HepG2 (cell line): ENCODE measurements around the gene GTF2A2. TPM values are rescaled to one million over a fixed set of nuclear protein-coding genes. Genes with fewer than 3 reads are reported as not detected.
A peak's percentile ranks its signal among the peaks of the same experiment; 100 is the strongest.

Experiments
- ASH2L ChIP-seq: fragments of 300-600, 200-600 bp; sonication (generic); IDR thresholded peaks from 2 replicates; pipeline ENCODE4 v1.7.0; 2017; ENCODE audit warnings: low read depth, mild to moderate bottlenecking, moderate library complexity, mixed read lengths, low read length; ENCODE audit not compliant: insufficient read length
- CCAR2 ChIP-seq: fragments of 200-400 bp; formaldehyde crosslinking; optimal IDR thresholded peaks from 2 replicates; pipeline ENCODE3; 2018; ENCODE audit warnings: low read depth, mild to moderate bottlenecking, low read length, moderate library complexity
- CEBPZ ChIP-seq: IDR thresholded peaks from 2 replicates; pipeline ENCODE4 v1.6.1; 2012; ENCODE audit warnings: low read length, improper control_type of control experiment
- EED ChIP-seq: sonication (generic); formaldehyde crosslinking; IDR thresholded peaks from 2 replicates; pipeline ENCODE4 v1.5.0; 2020; ENCODE audit warnings: mild to moderate bottlenecking, missing genetic modification reagents
- FOSL1 ChIP-seq: sonication (generic); formaldehyde crosslinking; IDR thresholded peaks from 2 replicates; pipeline ENCODE4 v1.9.0; 2021; ENCODE audit warnings: missing genetic modification reagents, borderline replicate concordance
- FOXA1 ChIP-seq, 2 experiments: fragments of 450-650 bp in 1 of 2; sonication (generic) in 1 of 2; formaldehyde crosslinking in 1 of 2; IDR thresholded peaks; 2 replicates each; pipeline versions ENCODE4 v1.4.0 to v1.6.1; 2016 to 2020; ENCODE audit warnings: missing genetic modification reagents in 1 of 2
- FOXC1 ChIP-seq: sonication (generic); formaldehyde crosslinking; IDR thresholded peaks from 2 replicates; pipeline ENCODE4 v1.8.0; 2022; ENCODE audit warnings: mild to moderate bottlenecking, missing genetic modification reagents, borderline replicate concordance
- FOXP1 ChIP-seq, 2 experiments: fragments of 450-650 bp in 1 of 2; IDR thresholded peaks; 2 replicates each; pipeline ENCODE4 v1.6.1; 2017 to 2018; ENCODE audit warnings: antibody characterized with exemption in 1 of 2
- MEIS2 ChIP-seq: sonication (generic); formaldehyde crosslinking; IDR thresholded peaks from 2 replicates; pipeline ENCODE4 v1.9.0; 2021; ENCODE audit warnings: mild to moderate bottlenecking, missing genetic modification reagents
- MXI1 ChIP-seq: IDR thresholded peaks from 3 replicates; pipeline ENCODE4 v1.6.1; 2012; ENCODE audit warnings: low read depth, low read length, inconsistent platforms, borderline replicate concordance
- MYNN ChIP-seq: sonication (generic); formaldehyde crosslinking; IDR thresholded peaks from 2 replicates; pipeline ENCODE4 v1.4.0; 2020; ENCODE audit warnings: mild to moderate bottlenecking, low read depth, missing genetic modification reagents
- RNF2 ChIP-seq: fragments of 450-650 bp; conservative IDR thresholded peaks from 2 replicates; pipeline ENCODE4 v1.6.1; 2016; ENCODE audit warnings: low read depth
- SETDB1 ChIP-seq: sonication (generic); formaldehyde crosslinking; IDR thresholded peaks from 2 replicates; pipeline ENCODE4 v1.5.1; 2020; ENCODE audit warnings: missing genetic modification reagents, mild to moderate bottlenecking, borderline replicate concordance
- SIN3A ChIP-seq: IDR thresholded peaks from 2 replicates; pipeline ENCODE4 v1.6.1; 2011; ENCODE audit warnings: low read depth, mild to moderate bottlenecking, control low read depth, low read length, borderline replicate concordance
- ZC3H4 ChIP-seq: sonication (generic); formaldehyde crosslinking; IDR thresholded peaks from 2 replicates; pipeline ENCODE4 v1.4.0; 2020; ENCODE audit warnings: missing genetic modification reagents, borderline replicate concordance
- ZNF326 ChIP-seq: sonication (generic); formaldehyde crosslinking; IDR thresholded peaks from 2 replicates; pipeline ENCODE4 v1.4.0; 2020; ENCODE audit warnings: missing genetic modification reagents, borderline replicate concordance
- ZNF441 ChIP-seq: sonication (generic); formaldehyde crosslinking; IDR thresholded peaks from 2 replicates; pipeline ENCODE4 v1.7.0; 2021; ENCODE audit warnings: missing genetic modification reagents, borderline replicate concordance
- ZNF512B ChIP-seq: sonication (generic); formaldehyde crosslinking; IDR thresholded peaks from 2 replicates; pipeline ENCODE4 v1.5.1; 2020; ENCODE audit warnings: missing genetic modification reagents, mild to moderate bottlenecking, borderline replicate concordance
- ZNF543 ChIP-seq: sonication (generic); formaldehyde crosslinking; IDR thresholded peaks from 2 replicates; pipeline ENCODE4 v1.4.0; 2020; ENCODE audit warnings: mild to moderate bottlenecking, missing genetic modification reagents
- polyA plus RNA-seq, 8 experiments: library from polyadenylated mRNA; depleted of rRNA in 3 of 8; stranded (reverse) in 7 of 8; unstranded in 1 of 8; fragments of >200 nt; fragmentation: Illumina TruSeq in 4 of 8; extraction: Trizol in 4 of 8; gene quantifications; 2 replicates each; pipeline versions ENCODE4 v1.2.1 to v1.2.3, GENCODE V29; 2011 to 2016; ENCODE audit warnings: low read depth in 4 of 8, missing spikeins in 1 of 8, mixed read lengths in 1 of 8; ENCODE audit not compliant: insufficient read depth in 1 of 8
- total RNA-seq, 5 experiments: library from RNA; depleted of rRNA; stranded (reverse); fragments of >200 nt; fragmentation: Illumina TruSeq; extraction: Trizol; gene quantifications; 2 replicates each; pipeline ENCODE4 v1.2.3, GENCODE V29; 2016; ENCODE audit warnings: low read depth in 1 of 5

GTF2A2 gene
- total and polyA plus RNA-seq, 2 of the 13 experiments (the other 11 are each of a cell fraction or from before 2014, with no cell fraction given): 24.4 to 106 TPM

GRCh38 chr15:59622289-59622688, 35.0 kb downstream of the GTF2A2 start (continued):
- TF ChIP-seq CEBPZ: no peak
- no peak for TF ChIP-seq SIN3A
- TF ChIP-seq ZNF512B: no peak
- no peak for TF ChIP-seq ZNF441 (CRISPR knock-in tag)
- no peak for TF ChIP-seq FOXP1 (IDR thresholded peaks at IDR 0.05)
- TF ChIP-seq FOXP1 (CRISPR knock-in tag; IDR thresholded peaks at IDR 0.05): peak; percentile 51; the same call in 1 of the 2 replicates
- no peak for TF ChIP-seq CCAR2
- no peak for TF ChIP-seq FOXA1 (IDR thresholded peaks at IDR 0.05)
- TF ChIP-seq FOXA1 (CRISPR knock-in tag; IDR thresholded peaks at IDR 0.05): peak; percentile 77
- no peak for TF ChIP-seq ZC3H4
- TF ChIP-seq MEIS2: no peak
- TF ChIP-seq RNF2: no peak
- no peak for TF ChIP-seq ZNF326 (CRISPR knock-in tag)
- TF ChIP-seq FOXC1 (CRISPR knock-in tag): no peak
- TF ChIP-seq MYNN: no peak
- no peak for TF ChIP-seq ZNF543
- TF ChIP-seq EED (CRISPR knock-in tag): no peak
- no peak for TF ChIP-seq FOSL1
- TF ChIP-seq SETDB1 (CRISPR knock-in tag): no peak
- TF ChIP-seq ASH2L: no peak
- 0 out of 3 replicates have a peak, but pooled peaks have one; percentile 22 for TF ChIP-seq MXI1
